ENCODE measurements around the gene OR56A1.

Gene OR56A1

GRCh38 chr11:5986885-5987284 lies 43.7 kb downstream of the OR56A1 start, which contains the start of gene OR52L1:
Gene OR52L1 (minus strand): TSS chr11:5986985. CDS start chr11:5986930, 55 bp downstream.
- DNase-seq, result no peak

- no peak for DNase-seq
Measured at GRCh38 chr11:5983443-5983842, 47.1 kb downstream of the OR56A1 start.

- DNase-seq, result no peak
Measured at GRCh38 chr11:5973530-5973929, 57.0 kb downstream of the OR56A1 start.

Data from NCI-H1417 (cell line).